GM08714 (cell line): ENCODE data around the gene LEFTY1.
A peak's percentile ranks its signal among the peaks of the same experiment; 100 is the strongest.

Experiments
- H3K4me3 ChIP-seq: fragments of 200-500 bp; sonication (Bioruptor generic); 2 replicates; pipeline ENCODE4 v1.5.1; 2014; ENCODE audit warnings: mild to moderate bottlenecking, low read length, inconsistent platforms
- ZNF274 ChIP-seq: IDR thresholded peaks from 2 replicates; pipeline ENCODE4 v1.6.1; 2012; ENCODE audit warnings: mild to moderate bottlenecking, low read depth, low read length

The LEFTY1 gene

DNA sequence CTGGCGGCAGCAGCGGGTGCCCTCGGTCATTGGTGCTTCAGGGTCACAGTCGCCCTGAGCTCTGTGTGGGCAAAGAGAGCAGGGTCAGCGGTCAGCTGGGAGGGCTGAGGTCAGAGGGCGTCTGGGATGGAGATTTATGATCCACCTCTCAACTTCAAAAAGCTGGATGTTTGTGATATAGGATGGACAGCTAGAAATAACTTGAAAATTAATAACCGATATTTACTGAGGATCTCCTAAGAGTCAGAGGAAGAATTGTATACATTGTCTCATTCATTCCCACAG, 2.0 kb downstream of the LEFTY1 start:
- TF ChIP-seq ZNF274, result no peak

DNA sequence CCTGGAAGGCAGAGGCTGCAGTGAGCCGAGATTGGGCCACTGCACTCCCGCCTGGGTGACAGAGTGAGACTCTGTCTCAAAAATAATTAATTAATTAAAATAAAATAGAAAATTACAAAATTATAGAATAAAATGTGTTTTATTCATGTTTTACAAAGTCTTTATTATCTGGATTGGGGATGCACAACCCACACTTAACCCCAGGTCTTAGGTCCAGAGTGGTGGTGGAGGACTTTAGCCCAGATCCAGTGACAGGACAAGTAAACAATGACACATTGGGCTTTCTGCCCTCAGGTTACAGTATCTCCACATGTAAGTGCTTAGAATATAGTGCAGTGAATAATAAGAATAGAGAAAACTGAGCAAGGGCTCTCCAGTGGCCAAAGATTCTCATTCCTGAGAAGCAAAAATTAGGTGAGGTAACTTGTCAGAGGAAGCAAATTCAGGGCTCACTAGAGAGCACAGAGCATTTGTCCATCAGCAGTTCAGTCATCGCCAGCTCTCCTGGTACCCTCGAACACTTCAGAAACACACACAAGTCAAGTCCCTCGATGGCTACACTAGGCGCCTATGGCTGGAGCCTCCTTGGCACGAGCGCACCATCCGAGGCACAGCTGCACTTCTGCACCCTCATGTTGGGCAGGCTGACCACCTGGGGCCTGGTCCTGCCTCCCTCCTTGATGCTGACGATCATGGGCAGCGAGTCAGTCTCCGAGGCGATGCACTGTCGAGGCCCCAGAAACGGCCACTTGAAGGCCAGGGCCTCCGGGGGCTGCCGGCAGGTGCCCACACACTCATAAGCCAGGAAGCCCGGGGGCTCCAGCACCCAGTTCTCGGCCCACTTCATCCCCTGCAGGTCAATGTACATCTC, 2.6 kb downstream of the LEFTY1 start:
- H3K4me3 ChIP-seq, result no peak overlapping the region
- no peak for TF ChIP-seq ZNF274

More for the DNA sequence above, 2.0 kb downstream of the LEFTY1 start:
- no peak overlapping the region for H3K4me3 ChIP-seq

DNA sequence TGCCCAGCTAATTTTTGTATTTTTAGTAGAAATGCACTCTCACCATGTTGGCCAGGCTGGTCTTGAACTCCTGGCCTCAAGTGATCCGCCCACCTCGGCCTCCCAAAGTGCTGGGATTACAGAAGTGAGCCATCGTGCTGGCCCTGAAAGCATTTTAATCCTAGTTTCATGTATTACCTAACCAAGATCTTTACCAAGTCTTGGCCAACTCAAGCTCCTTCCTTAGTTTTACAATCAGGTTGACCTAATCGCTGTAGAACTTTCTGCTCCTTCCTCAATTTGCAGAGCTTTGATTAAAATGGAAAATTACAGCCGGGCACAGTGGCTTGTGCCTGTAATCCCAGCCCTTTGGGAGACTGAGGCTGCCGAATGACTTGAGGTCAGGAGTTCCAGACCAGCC, 3.6 kb downstream of the LEFTY1 start:
- no peak for TF ChIP-seq ZNF274
- H3K4me3 ChIP-seq, result no peak overlapping the region

DNA sequence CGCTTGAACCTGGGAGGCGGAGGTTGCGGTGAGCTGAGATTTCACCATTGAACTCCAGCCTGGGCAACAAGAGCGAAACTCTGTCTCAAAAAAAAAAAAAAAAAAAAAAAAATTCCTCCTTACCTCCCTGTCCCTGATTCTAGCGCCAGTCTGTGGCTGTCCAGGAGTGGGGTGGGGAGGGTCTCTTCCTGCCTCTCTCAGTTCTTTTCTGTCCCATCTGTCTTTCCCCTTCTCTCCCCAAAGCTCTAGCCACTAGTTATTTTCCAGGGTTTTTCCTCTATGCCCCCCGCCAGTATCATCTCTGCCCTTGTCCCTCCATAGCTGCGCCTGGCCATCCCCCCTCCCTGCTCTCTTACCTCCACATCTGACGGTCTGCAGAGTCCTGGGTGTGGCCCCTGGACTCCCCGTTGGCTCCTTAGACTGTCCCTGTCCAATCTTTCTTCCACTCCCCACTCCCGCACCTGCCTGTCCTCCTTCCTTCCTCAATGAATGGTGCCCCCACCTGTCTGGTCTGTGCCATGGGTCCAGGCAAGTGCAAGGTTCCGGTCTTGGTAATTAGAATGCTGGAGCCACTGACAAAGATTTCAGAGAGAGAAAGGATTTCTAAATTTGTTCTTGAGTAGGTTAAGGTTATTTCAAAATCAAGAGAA, 5.2 kb downstream of the LEFTY1 start:
- TF ChIP-seq ZNF274, result no peak
- H3K4me3 ChIP-seq, result no peak overlapping the region

DNA sequence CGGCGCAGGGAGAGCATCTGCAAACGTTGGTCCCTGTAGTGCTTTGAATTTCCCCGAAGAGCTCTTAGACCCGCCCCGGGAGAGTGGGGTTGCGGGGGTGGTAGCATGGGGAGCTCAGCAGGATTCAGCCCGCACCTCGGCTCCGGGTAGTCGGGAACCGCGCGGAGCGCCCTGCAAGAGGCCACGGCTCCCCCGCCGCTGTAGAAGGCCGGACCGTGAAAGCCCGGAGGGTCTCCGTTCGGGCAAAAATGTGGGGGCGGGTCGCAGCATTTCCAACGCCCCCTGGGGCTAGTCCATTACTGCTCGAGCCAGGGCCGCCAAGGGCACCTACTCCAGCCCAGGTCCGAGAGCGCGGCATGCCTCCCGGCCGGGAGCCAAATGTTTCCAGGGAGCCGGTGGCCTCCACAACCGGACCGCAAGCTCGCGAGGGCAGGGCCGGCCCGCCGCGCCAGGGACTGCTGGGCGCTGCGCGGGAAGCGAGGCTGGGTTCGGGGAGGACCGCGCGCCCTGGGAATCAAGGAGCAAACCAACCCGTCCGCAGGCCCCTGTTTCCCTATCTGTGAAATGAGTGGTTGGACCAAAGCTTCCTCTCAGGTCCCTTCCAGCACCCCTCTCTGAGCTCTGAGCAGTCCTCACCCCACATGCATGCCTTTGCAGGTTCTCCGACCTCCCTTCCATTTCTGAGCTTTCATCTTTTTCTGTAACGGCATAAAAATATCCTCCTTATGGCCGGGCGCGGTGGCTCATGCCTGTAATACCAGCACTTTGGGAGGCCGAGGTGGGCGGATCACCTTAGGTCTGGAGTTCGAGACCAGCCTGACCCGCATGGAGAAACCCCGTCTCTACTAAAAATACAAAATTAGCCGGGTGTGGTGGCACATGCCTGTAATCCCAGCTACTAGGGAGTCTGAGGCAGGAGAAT, 6.0 kb downstream of the LEFTY1 start:
- TF ChIP-seq ZNF274, result no peak
- H3K4me3 ChIP-seq, result peak overlapping the region; percentile 78

DNA sequence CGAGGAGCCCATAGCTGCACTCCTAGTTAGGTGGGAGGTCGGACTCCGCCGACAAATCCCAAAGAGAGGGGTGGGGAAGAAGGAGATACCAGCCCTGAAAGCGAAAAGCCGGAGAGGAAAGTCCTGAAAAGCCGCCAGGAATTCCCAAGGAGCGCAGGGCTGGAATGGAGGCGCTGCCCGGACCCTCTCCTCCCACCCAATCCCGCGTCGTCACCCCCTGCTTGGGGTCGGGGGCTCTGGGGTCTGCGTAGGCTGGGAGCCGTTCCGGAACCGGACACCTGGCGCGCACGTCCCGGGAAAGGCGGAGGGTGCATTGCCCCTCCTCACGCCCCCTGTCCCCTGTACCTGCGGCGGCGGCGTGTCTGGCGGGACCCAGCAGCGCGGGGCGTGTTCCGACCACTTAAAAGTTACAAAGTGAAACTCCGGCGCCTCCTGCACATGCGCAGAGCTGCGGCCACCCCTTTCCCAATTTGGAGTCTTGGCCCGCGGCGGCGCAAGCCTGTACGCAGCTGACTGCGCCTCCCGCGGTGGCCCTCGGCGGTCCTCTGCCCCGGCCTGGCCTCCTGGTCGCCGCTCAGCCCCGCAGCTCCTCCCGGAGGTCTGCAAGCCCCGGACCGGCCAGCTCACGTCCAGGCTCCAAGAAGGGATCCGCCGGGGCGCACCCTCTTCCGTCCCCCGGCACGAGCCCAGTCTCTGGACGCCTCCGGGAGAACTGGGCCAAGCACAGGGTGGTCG, 6.8 kb downstream of the LEFTY1 start, which contains the start of gene TMEM63A:
TSS of gene TMEM63A (minus strand) at position 422 of the 735 bp plus-strand sequence. CDS start 4,800 bp downstream, outside the sequence.
- peak within 1 kb of the TSS; percentile 78 for H3K4me3 ChIP-seq
- no peak for TF ChIP-seq ZNF274

DNA sequence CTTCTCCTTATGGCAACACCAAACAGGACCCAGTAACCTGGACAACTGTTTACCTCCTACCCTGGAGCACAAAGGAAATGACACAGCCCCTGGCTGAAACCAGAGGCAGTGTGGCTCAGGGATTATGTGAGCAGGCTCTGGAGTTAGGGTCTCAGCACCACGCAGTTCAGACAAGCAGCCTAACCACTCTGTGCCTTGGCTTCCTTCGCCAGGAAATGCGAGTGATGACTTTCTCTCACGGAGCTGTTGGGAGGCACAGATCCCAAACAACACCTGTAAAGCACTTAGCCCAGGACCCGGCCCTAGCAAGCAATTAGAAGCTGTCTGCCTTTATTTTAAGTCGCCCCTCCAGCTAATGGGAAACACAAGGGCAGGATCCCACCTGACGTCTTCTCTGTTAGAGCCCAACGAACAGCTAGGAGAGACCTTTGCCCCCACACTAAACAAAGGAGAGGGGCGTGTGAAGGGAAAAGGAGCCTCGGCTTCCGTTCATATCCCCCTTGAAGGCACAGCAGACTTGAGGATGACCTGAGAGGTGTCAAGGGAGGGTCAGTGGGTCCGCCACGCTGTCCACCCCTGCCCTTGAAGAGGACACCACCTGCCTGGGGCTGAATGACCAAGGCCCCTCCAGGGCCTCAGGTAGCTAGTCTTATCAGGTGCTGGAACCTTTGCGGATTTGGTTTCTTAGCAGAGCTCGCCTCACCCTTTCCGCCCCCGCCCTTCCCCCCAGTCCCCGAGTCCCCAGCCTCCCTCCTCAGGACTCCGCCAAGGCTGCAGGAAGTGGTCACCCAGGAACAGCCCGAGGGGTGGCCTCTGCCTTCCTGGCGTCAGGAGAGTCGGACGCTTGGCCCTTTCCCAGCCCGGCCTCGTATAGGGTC, 7.6 kb downstream of the LEFTY1 start:
- H3K4me3 ChIP-seq, result peak overlapping the region; percentile 78
- no peak for TF ChIP-seq ZNF274

DNA sequence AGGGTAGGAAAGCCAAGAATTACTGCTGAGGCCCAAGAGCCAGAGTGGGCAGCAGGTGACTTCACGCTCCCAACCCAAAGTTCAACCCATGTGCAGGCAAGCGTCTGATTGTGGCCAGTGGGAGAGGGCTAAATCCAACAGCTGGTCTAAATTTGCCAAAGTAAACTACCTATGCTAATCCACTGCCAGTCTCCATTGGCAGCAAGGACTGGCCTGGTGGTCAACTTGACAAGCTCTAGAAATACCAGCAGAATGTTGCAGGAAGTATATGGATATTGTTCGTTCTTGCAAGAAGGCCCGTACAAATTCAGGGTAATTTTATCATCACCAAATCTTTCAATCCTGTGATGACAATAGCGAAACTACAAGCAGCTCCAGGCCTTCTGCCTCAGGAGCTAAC, 8.3 kb downstream of the LEFTY1 start:
- no peak overlapping the region; the same call in 1 of the 2 replicates for H3K4me3 ChIP-seq
- TF ChIP-seq ZNF274, result no peak

DNA sequence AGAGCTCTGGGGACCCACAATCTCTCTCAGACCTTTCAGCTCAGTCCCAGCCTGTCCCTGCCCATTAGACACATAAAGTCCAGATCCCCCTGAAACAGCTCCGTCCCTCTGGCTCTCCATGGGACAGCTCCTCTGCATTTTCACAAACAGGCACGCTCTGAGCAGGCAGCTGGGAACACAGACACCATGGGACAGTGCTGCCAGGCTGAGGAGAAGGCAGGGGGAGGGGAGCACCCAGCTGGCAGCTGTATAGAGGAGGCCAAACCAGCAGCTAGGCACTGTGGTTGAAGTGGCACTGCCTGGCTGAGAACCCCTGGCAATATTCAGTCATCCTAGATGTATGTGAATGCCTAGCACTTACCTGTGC, 8.7 kb downstream of the LEFTY1 start:
- no peak overlapping the region; the same call in 1 of the 2 replicates for H3K4me3 ChIP-seq

DNA sequence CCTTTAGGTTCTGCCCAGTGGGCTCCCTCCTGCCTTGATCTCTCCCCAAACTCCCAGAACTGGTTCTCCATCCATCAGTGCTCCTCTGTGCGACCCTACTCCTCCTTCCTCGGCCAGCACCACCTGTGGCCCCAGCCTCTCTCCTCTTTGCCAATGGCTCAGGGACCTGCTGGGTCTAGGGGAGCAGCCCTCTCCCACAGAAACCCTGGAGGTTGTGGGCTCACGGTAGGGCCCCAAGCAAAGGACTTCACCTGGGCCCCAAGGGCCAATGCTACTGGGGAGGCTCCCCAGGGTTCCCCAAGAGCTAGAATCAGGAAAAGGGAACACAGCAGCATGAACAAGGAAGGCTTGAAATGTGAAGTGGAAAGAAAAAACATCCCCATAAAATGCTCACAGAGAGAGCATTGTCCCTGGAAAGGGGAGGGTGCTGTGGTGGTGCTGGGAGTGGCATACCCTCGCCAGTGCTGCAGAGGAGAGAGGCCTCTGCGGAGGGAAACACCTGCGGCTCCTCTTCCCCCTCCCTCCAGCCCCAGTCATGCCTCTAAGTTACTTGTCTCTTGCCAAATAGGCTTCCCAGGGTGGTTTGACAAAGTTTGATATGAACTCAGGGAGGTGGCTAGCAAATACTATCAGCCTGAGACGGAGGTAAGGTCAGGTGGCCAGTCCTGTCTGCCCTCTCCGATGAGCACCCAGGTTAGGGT, 9.3 kb downstream of the LEFTY1 start:
- TF ChIP-seq ZNF274, result no peak
- H3K4me3 ChIP-seq, result no peak overlapping the region

More for the DNA sequence above, 8.7 kb downstream of the LEFTY1 start:
- no peak for TF ChIP-seq ZNF274

DNA sequence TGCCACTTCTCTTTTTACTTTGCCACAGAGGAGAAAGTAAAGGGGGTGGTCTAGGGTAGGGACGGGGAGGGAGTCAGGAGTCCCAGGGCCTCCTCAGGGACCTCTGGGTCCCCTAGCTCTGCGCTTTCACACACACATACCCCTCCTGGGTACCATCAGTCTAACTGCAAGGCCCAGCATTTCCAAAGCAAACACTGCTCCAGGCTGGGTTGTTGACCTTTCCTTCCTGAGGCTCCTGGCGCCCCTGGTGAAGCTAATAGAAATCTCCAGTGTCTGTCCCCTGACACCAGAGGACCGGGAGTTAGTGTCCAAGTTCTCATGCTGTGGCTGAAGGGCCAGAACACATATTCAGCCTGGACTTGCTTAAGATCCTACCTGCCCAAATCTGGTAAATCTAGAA, 10.7 kb downstream of the LEFTY1 start:
- no peak for TF ChIP-seq ZNF274
- H3K4me3 ChIP-seq, result no peak overlapping the region

DNA sequence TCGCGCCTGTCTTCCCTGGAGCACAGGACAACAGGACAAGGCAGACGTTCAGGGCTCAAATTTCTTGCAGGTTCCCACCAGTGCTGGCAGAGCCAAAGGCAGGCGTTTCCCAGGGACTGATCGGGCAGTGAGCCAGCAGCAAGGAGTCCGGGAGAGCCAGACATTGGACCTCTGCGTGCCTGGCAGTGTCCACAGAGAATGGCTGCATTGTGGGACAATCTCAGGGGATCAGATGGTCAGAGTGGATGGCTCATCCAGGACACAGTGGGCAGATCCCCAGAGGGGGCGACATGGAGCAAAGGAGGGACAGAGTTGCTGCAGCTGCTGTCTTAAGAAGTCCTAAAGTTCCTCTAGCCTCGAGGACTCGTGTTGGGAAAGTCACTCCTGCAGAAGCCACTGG, 11.4 kb downstream of the LEFTY1 start:
- H3K4me3 ChIP-seq, result no peak overlapping the region
- no peak for TF ChIP-seq ZNF274
